ENCODE measurements around the gene STXBP6. TPM values are rescaled to one million over a fixed set of nuclear protein-coding genes. Genes with fewer than 3 reads are reported as not detected.

STXBP6 gene
- polyA plus RNA-seq, 1 donor (not counting 4 experiments of a cell fraction or from before 2014, with no cell fraction given) = 1.4 TPM

GRCh38 chr14:24813819-24814259 lies 236.1 kb downstream of the STXBP6 start:
- H3K9me1 ChIP-seq (ENCODE audit: control insufficient read depth, extremely low read depth, insufficient read depth, low read length) = no peaks in the 10 kb centered on the region
- dilution Hi-C loops (cut with MboI; ENCODE audit: extremely low pct_ligation_motif_present, low sequenced_read_pairs) = no loop called here
- H3K4me3 ChIP-seq (ENCODE audit: control insufficient read depth in 2 of 3, extremely low read depth in 1 of 3, insufficient read depth in 2 of 3, low read depth in 1 of 3, low read length in 3 of 3) = no peak overlapping the region
- H4K20me1 ChIP-seq (ENCODE audit: control insufficient read depth, extremely low read depth, insufficient read depth, low read length) = no peaks in the 10 kb centered on the region
- FAIRE-seq = no peak
- no peak overlapping the region for H2AFZ ChIP-seq (ENCODE audit: control insufficient read depth, low read length)
- no peak overlapping the region for H3K9ac ChIP-seq (ENCODE audit: control insufficient read depth, extremely low read depth, insufficient read depth, low read length)
- no peak for DNase-seq (ENCODE audit: low read depth, low spot score)
- H3K36me3 ChIP-seq (ENCODE audit: control insufficient read depth in 2 of 2, extremely low read depth in 1 of 2, insufficient read depth in 2 of 2, low read length in 2 of 2) = no peaks in the 10 kb centered on the region
- H3K27me3 ChIP-seq (ENCODE audit: control insufficient read depth, extremely low read depth, insufficient read depth, low read length) = no peaks in the 10 kb centered on the region
- TF ChIP-seq EZH2 (IDR thresholded peaks at IDR 0.05; ENCODE audit: low read length) (no peak), CTCF (optimal IDR thresholded peaks at IDR 0.05 in 1 of 3, IDR thresholded peaks at IDR 0.05 in 1 of 3, conservative IDR thresholded peaks at IDR 0.05 in 1 of 3; ENCODE audit: extremely low read depth in 1 of 3, insufficient read depth in 2 of 3, low read length in 3 of 3) (no peak)
- peaks cover 9% of the 10 kb centered on the region for H3K4me1 ChIP-seq (ENCODE audit: control insufficient read depth, extremely low read depth, insufficient read depth, low read length)
- no peak overlapping the region for H3K4me2 ChIP-seq (ENCODE audit: control insufficient read depth, extremely low read depth, insufficient read depth, low read depth, low read length)
- no peaks in the 10 kb centered on the region for H3K79me2 ChIP-seq (ENCODE audit: control insufficient read depth, insufficient read depth, low read length)
- H3K9me3 ChIP-seq (ENCODE audit: control insufficient read depth, low read depth, low read length) = no peaks in the 10 kb centered on the region
- H3K27ac ChIP-seq (ENCODE audit: control insufficient read depth, insufficient read depth, low read length) = no peak overlapping the region

GRCh38 chr14:24813089-24813815 lies 236.7 kb downstream of the STXBP6 start:
- no peaks in the 10 kb centered on the region for H4K20me1 ChIP-seq (ENCODE audit: control insufficient read depth, extremely low read depth, insufficient read depth, low read length)
- FAIRE-seq = no peak
- no peak for DNase-seq (ENCODE audit: low read depth, low spot score)
- no peaks in the 10 kb centered on the region for H3K27me3 ChIP-seq (ENCODE audit: control insufficient read depth, extremely low read depth, insufficient read depth, low read length)
- H3K9ac ChIP-seq (ENCODE audit: control insufficient read depth, extremely low read depth, insufficient read depth, low read length) = no peak overlapping the region
- TF ChIP-seq CTCF (optimal IDR thresholded peaks at IDR 0.05 in 1 of 3, IDR thresholded peaks at IDR 0.05 in 1 of 3, conservative IDR thresholded peaks at IDR 0.05 in 1 of 3; ENCODE audit: extremely low read depth in 1 of 3, insufficient read depth in 2 of 3, low read length in 3 of 3) = no peak
- TF ChIP-seq EZH2 (IDR thresholded peaks at IDR 0.05; ENCODE audit: low read length) = no peak
- H3K9me3 ChIP-seq (ENCODE audit: control insufficient read depth, low read depth, low read length) = no peaks in the 10 kb centered on the region
- H3K9me1 ChIP-seq (ENCODE audit: control insufficient read depth, extremely low read depth, insufficient read depth, low read length) = no peaks in the 10 kb centered on the region
- dilution Hi-C loops (cut with MboI; ENCODE audit: extremely low pct_ligation_motif_present, low sequenced_read_pairs) = no loop called here
- H3K36me3 ChIP-seq (ENCODE audit: control insufficient read depth in 2 of 2, extremely low read depth in 1 of 2, insufficient read depth in 2 of 2, low read length in 2 of 2) = no peaks in the 10 kb centered on the region
- H3K27ac ChIP-seq (ENCODE audit: control insufficient read depth, insufficient read depth, low read length) = no peak overlapping the region
- H3K4me2 ChIP-seq (ENCODE audit: control insufficient read depth, extremely low read depth, insufficient read depth, low read depth, low read length) = no peak overlapping the region
- H3K4me3 ChIP-seq (ENCODE audit: control insufficient read depth in 2 of 3, extremely low read depth in 1 of 3, insufficient read depth in 2 of 3, low read depth in 1 of 3, low read length in 3 of 3) = no peak overlapping the region
- H2AFZ ChIP-seq (ENCODE audit: control insufficient read depth, low read length) = no peak overlapping the region
- no peaks in the 10 kb centered on the region for H3K79me2 ChIP-seq (ENCODE audit: control insufficient read depth, insufficient read depth, low read length)
- H3K4me1 ChIP-seq (ENCODE audit: control insufficient read depth, extremely low read depth, insufficient read depth, low read length) = peaks cover 9% of the 10 kb centered on the region
